Tibial nerve (tissue), 4 donors: ENCODE results near the gene PHLPP1.

Experiments used
- CTCF ChIP-seq, 5 experiments: fragments of 200-600 bp in 3 of 5; fragments of 450-650 bp in 2 of 5; sonication (generic) in 3 of 5; IDR thresholded peaks; one replicate each; pipeline ENCODE4 v1.5.1; 2016 to 2019; ENCODE audit warnings: antibody characterized with exemption in 5 of 5, mild to moderate bottlenecking in 3 of 5, moderate library complexity in 2 of 5
- EP300 ChIP-seq, 2 donors: sonication (generic); formaldehyde crosslinking; IDR thresholded peaks; one replicate each; pipeline ENCODE4 v1.6.1; 2017; ENCODE audit warnings: antibody characterized with exemption in 2 of 2, mild to moderate bottlenecking in 1 of 2
- POLR2A ChIP-seq, 2 donors: fragments of 450-650 bp; IDR thresholded peaks; one replicate each; pipeline ENCODE4 v1.6.1; 2017; ENCODE audit warnings: antibody characterized with exemption in 2 of 2, mild to moderate bottlenecking in 2 of 2, moderate library complexity in 2 of 2

- no peak for TF ChIP-seq CTCF (IDR thresholded peaks at IDR 0.05)
- TF ChIP-seq EP300 (IDR thresholded peaks at IDR 0.05): no peak
- TF ChIP-seq POLR2A (IDR thresholded peaks at IDR 0.05): no peak
These were observed 45.0 kb downstream of the PHLPP1 start for GRCh38 chr18:62760403-62760734.
